ENCODE results near the gene TBC1D3C.
"Not testable (repeated sequence)": the region's sequence is repeated elsewhere in the genome, so short reads cannot be mapped to it uniquely, and the experiment has no call there.

Gene TBC1D3C

DNA sequence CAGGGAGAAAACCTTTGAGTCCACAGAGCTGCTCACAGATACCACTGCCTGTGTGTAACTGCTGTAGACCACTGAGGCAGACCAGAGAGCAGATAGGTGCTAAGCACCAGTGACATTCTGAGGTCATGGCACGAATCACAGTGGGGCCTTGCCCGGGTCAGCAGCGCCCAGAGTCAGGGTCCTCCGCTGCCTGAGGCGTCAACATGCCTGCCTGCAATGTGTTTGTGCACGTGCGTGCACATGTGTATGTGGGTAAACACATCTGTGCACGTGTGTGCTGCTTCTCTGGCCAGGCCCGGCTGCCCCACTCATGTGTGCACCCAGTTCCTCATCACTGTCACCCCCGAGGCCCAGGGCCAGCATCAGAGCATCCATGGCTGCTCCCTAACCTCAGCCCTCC is at the start of gene TBC1D3C:
TSS of gene TBC1D3C (minus strand) at position 101 of the 400 bp plus-strand sequence. CDS start 1,568 bp downstream, outside the sequence.
- DNase-seq: not testable (repeated sequence)

GRCh38 chr17:38099262-38099661 is 30.8 kb upstream of the TBC1D3C start:
- not testable (repeated sequence) for DNase-seq

- not testable (repeated sequence) for DNase-seq
Observed at GRCh38 chr17:38094059-38094694, 25.7 kb upstream of the TBC1D3C start.

GRCh38 chr17:38088120-38088519 is 19.7 kb upstream of the TBC1D3C start:
- not testable (repeated sequence) for DNase-seq

DNA sequence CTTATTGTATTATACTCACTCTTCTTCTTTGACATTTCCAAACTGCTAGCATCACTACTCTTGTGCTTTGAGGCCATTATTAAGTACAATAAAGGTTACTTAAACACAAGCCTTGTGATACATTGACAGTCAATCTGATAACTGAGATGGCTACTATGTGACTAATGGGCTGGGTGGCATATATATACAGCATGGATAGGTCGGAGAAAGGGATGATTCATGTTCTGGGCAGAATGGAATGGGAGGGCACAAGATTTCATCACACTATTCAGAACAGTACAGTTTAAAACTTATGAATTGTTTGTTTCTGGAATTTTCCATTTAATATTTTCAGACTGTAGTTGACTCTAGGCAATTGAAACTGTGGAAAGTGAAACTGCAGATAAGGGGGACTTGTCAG is 18.9 kb upstream of the TBC1D3C start:
- not testable (repeated sequence) for DNase-seq

Measured in fibroblast of skin of right quadriceps (primary cell).